Measurements from ENCODE around the gene TTC33. TPM values are rescaled to one million over a fixed set of nuclear protein-coding genes. Genes with fewer than 3 reads are reported as not detected.

The TTC33 gene
- total and polyA plus RNA-seq, 2 of the 13 experiments (the other 11 are each of a cell fraction or from before 2014, with no cell fraction given) = 4.5 to 20.0 TPM

DNA sequence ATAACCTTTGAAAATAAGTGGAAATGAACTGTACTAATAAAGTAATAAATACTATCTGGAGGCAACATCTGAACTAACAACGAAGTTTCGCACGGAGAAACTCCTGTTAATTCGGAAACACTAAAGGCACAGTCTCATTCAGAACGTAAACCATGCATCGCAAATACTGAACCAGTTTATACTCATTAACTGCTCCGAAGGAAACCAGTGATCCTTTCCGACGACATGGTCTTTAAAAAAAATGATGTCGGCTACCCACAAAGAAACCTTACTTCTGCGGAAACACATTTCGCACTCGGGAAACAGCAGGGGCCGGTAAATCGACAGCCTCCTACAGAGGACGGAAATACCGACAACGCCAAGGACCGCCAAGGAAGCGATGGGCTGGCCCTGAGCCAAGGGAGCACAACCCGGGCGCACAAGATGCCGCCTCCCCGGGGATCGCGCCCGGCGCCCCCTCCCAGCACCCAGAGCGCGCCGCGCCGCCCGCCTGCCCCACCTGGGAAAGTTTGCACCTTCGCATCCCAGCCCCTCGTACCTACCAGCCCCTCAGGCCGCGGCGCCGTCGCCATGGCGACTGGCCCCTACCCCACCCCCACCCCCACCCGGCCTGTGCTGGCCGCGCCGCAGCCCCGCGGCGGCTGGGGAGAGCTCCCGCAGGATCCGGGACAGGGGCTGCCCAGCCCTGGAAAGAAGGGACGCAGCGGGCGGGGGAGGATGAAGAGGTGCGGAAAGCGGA lies 41.7 kb upstream of the TTC33 start (continued):
- TF ChIP-seq MEIS1 (CRISPR knock-in tag; IDR thresholded peaks at IDR 0.05; ENCODE audit: borderline replicate concordance) (0 out of 2 replicates have a peak, but pooled peaks have one; percentile 3), KDM5A (IDR thresholded peaks at IDR 0.05; ENCODE audit: borderline replicate concordance, low read length) (peak; percentile 41), FOXK1 (CRISPR knock-in tag; IDR thresholded peaks at IDR 0.05; ENCODE audit: borderline replicate concordance, low read depth) (0 out of 2 replicates have a peak, but pooled peaks have one; percentile 2), POGZ (CRISPR knock-in tag; IDR thresholded peaks at IDR 0.05) (0 out of 2 replicates have a peak, but pooled peaks have one; percentile 19), ZNF768 (CRISPR knock-in tag; IDR thresholded peaks at IDR 0.05) (0 out of 2 replicates have a peak, but pooled peaks have one; percentile 33), SP2 (CRISPR knock-in tag; IDR thresholded peaks at IDR 0.05) (0 out of 2 replicates have a peak, but pooled peaks have one; percentile 21), RFX3 (CRISPR knock-in tag; IDR thresholded peaks at IDR 0.05) (peak; percentile 67), ZMYM4 (CRISPR knock-in tag; IDR thresholded peaks at IDR 0.05) (peak; percentile 32; the same call in 1 of the 2 replicates), ZNF546 (CRISPR knock-in tag; conservative IDR thresholded peaks at IDR 0.05) (0 out of 2 replicates have a peak, but pooled peaks have one; percentile 29), ZNF891 (CRISPR knock-in tag; IDR thresholded peaks at IDR 0.05) (no peak), PAX8 (CRISPR knock-in tag; IDR thresholded peaks at IDR 0.05; ENCODE audit: borderline replicate concordance) (no peak), THAP11 (CRISPR knock-in tag; IDR thresholded peaks at IDR 0.05) (peak; percentile 35; the same call in 1 of the 2 replicates), SPEN (CRISPR knock-in tag; IDR thresholded peaks at IDR 0.05; ENCODE audit: low read depth) (no peak; the same call in none of the 2 replicates)
- TF ChIP-seq, protein P1, sequence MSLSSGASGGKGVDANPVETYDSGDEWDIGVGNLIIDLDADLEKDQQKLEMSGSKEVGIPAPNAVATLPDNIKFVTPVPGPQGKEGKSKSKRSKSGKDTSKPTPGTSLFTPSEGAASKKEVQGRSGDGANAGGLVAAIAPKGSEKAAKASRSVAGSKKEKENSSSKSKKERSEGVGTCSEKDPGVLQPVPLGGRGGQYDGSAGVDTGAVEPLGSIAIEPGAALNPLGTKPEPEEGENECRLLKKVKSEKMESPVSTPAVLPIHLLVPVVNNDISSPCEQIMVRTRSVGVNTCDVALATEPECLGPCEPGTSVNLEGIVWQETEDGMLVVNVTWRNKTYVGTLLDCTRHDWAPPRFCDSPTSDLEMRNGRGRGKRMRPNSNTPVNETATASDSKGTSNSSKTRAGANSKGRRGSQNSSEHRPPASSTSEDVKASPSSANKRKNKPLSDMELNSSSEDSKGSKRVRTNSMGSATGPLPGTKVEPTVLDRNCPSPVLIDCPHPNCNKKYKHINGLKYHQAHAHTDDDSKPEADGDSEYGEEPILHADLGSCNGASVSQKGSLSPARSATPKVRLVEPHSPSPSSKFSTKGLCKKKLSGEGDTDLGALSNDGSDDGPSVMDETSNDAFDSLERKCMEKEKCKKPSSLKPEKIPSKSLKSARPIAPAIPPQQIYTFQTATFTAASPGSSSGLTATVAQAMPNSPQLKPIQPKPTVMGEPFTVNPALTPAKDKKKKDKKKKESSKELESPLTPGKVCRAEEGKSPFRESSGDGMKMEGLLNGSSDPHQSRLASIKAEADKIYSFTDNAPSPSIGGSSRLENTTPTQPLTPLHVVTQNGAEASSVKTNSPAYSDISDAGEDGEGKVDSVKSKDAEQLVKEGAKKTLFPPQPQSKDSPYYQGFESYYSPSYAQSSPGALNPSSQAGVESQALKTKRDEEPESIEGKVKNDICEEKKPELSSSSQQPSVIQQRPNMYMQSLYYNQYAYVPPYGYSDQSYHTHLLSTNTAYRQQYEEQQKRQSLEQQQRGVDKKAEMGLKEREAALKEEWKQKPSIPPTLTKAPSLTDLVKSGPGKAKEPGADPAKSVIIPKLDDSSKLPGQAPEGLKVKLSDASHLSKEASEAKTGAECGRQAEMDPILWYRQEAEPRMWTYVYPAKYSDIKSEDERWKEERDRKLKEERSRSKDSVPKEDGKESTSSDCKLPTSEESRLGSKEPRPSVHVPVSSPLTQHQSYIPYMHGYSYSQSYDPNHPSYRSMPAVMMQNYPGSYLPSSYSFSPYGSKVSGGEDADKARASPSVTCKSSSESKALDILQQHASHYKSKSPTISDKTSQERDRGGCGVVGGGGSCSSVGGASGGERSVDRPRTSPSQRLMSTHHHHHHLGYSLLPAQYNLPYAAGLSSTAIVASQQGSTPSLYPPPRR (CRISPR knock-in tag; IDR thresholded peaks at IDR 0.05; ENCODE audit: borderline replicate concordance) = peak; percentile 6; the same call in 1 of the 2 replicates
- TF ChIP-seq, protein P2, sequence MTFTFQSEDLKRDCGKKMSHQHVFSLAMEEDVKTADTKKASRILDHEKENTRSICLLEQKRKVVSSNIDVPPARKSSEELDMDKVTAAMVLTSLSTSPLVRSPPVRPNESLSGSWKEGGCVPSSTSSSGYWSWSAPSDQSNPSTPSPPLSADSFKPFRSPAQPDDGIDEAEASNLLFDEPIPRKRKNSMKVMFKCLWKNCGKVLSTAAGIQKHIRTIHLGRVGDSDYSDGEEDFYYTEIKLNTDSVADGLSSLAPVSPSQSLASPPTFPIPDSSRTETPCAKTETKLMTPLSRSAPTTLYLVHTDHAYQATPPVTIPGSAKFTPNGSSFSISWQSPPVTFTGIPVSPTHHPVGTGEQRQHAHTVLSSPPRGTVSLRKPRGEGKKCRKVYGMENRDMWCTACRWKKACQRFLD (CRISPR knock-in tag; IDR thresholded peaks at IDR 0.05; ENCODE audit: borderline replicate concordance) = no peak
- TF ChIP-seq, protein P3, sequence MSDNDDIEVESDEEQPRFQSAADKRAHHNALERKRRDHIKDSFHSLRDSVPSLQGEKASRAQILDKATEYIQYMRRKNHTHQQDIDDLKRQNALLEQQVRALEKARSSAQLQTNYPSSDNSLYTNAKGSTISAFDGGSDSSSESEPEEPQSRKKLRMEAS (IDR thresholded peaks at IDR 0.05) = 0 out of 2 replicates have a peak, but pooled peaks have one; percentile 10
- TF ChIP-seq, protein P4, sequence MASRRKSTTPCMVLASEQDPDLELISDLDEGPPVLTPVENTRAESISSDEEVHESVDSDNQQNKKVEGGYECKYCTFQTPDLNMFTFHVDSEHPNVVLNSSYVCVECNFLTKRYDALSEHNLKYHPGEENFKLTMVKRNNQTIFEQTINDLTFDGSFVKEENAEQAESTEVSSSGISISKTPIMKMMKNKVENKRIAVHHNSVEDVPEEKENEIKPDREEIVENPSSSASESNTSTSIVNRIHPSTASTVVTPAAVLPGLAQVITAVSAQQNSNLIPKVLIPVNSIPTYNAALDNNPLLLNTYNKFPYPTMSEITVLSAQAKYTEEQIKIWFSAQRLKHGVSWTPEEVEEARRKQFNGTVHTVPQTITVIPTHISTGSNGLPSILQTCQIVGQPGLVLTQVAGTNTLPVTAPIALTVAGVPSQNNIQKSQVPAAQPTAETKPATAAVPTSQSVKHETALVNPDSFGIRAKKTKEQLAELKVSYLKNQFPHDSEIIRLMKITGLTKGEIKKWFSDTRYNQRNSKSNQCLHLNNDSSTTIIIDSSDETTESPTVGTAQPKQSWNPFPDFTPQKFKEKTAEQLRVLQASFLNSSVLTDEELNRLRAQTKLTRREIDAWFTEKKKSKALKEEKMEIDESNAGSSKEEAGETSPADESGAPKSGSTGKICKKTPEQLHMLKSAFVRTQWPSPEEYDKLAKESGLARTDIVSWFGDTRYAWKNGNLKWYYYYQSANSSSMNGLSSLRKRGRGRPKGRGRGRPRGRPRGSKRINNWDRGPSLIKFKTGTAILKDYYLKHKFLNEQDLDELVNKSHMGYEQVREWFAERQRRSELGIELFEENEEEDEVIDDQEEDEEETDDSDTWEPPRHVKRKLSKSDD (CRISPR knock-in tag; IDR thresholded peaks at IDR 0.05; ENCODE audit: low read depth) = no peak
